Left renal pelvis (tissue), 4 donors: ENCODE measurements around the gene PPM1F. TPM values are rescaled to one million over a fixed set of nuclear protein-coding genes. Genes with fewer than 3 reads are reported as not detected.
"Not testable (repeated sequence)": the region's sequence is repeated elsewhere in the genome, so short reads cannot be mapped to it uniquely, and the experiment has no call there.

Source experiments
- DNase-seq, 4 donors: peaks; one replicate each; pipeline ENCODE4 v3.0.0-alpha.2; 2013; ENCODE audit warnings: low read depth in 4 of 4, low spot score in 3 of 4
- polyA plus RNA-seq, 4 donors: library from polyadenylated mRNA; unstranded; fragments of 120-200 nt; gene quantifications; one replicate each; pipeline ENCODE4 v1.2.1, GENCODE V29; 2013; ENCODE audit not compliant: insufficient read length in 4 of 4

Gene PPM1F
- polyA plus RNA-seq, 4 donors, result 30.5 to 45.6 (median 32.8) TPM

GRCh38 chr22:21943571-21944448, 8.8 kb downstream of the PPM1F start:
- DNase-seq, result no peak

GRCh38 chr22:21942407-21943343, 10.0 kb downstream of the PPM1F start:
- DNase-seq, result no peak

GRCh38 chr22:21941921-21942320, 10.7 kb downstream of the PPM1F start:
- DNase-seq, result no peak

GRCh38 chr22:21940521-21940920, 12.1 kb downstream of the PPM1F start:
- no peak for DNase-seq

- not testable (repeated sequence) for DNase-seq
Measured at GRCh38 chr22:21939935-21940334, 12.7 kb downstream of the PPM1F start.

- DNase-seq, result no peak
Measured at GRCh38 chr22:21939461-21939913, 13.2 kb downstream of the PPM1F start.

- no peak for DNase-seq
Measured at GRCh38 chr22:21938906-21939305, 13.7 kb downstream of the PPM1F start.

- peak; percentile 80 to 88 (median 84) for DNase-seq
Measured at GRCh38 chr22:21938071-21938822, 14.4 kb downstream of the PPM1F start.

GRCh38 chr22:21937821-21938070, 14.9 kb downstream of the PPM1F start:
- DNase-seq, result no peak

GRCh38 chr22:21937041-21937820, 15.4 kb downstream of the PPM1F start:
- no peak for DNase-seq

GRCh38 chr22:21936151-21936775, 16.4 kb downstream of the PPM1F start:
- no peak for DNase-seq

GRCh38 chr22:21933910-21934309, 18.7 kb downstream of the PPM1F start:
- DNase-seq, result no peak

GRCh38 chr22:21933413-21933812, 19.2 kb downstream of the PPM1F start:
- DNase-seq, result no peak

GRCh38 chr22:21932347-21932746, 20.3 kb downstream of the PPM1F start:
- DNase-seq, result no peak

- no peak for DNase-seq
Measured at GRCh38 chr22:21931056-21931455, 21.6 kb downstream of the PPM1F start.

GRCh38 chr22:21929253-21929652, 23.4 kb downstream of the PPM1F start:
- DNase-seq, result no peak

GRCh38 chr22:21928048-21928447, 24.6 kb downstream of the PPM1F start:
- DNase-seq, result no peak

GRCh38 chr22:21927174-21927823, 25.3 kb downstream of the PPM1F start:
- DNase-seq, result no peak

- no peak for DNase-seq
Measured at GRCh38 chr22:21926728-21927127, 25.9 kb downstream of the PPM1F start.
